ENCODE measurements around the gene SNX8. TPM values are rescaled to one million over a fixed set of nuclear protein-coding genes. Genes with fewer than 3 reads are reported as not detected.

SNX8 gene
- total and polyA plus RNA-seq, 4 donors: 24.6 to 54.6 (median 45.8) TPM

- WGBS, 2 donors: 69 to 70% methylated on average over 9 of the region's 9 CpGs
- ATAC-seq (ENCODE audit: insufficient read depth, low FRiP score) (no peak), DNase-seq (no peak)
- no peak overlapping the region for H3K27ac ChIP-seq (ENCODE audit: low read depth in 1 of 2, low read length in 1 of 2)
- no peak for TF ChIP-seq CTCF (IDR thresholded peaks at IDR 0.05; ENCODE audit: control extremely low read depth, extremely low read depth)
- H3K4me1 ChIP-seq (ENCODE audit: control insufficient read depth in 5 of 5, insufficient read depth in 5 of 5, low read length in 5 of 5): peaks cover 0 to 7% (median 0%) of the 10 kb centered on the region in 5 donors
- no peaks in the 10 kb centered on the region for H3K9me3 ChIP-seq (ENCODE audit: control insufficient read depth in 4 of 4, insufficient read depth in 3 of 4, low read length in 3 of 4)
- no peak overlapping the region for H3K4me3 ChIP-seq
- H3K27me3 ChIP-seq (ENCODE audit: control insufficient read depth in 3 of 3, insufficient read depth in 3 of 3, low read length in 2 of 3): no peaks in the 10 kb centered on the region
- no peak overlapping the region for H3K9ac ChIP-seq (ENCODE audit: insufficient read depth in 1 of 2, low read length in 2 of 2)
- peaks cover 0 to 39% (median 2%) of the 10 kb centered on the region in 4 donors for H3K36me3 ChIP-seq (ENCODE audit: control insufficient read depth in 4 of 4, insufficient read depth in 4 of 4, low read length in 4 of 4)
These were observed 61.2 kb downstream of the SNX8 start for GRCh38 chr7:2253021-2253420.

GRCh38 chr7:2251841-2252771 lies 62.1 kb downstream of the SNX8 start:
- H3K27ac ChIP-seq (ENCODE audit: low read depth in 1 of 2, low read length in 1 of 2): no peak overlapping the region
- ATAC-seq (ENCODE audit: insufficient read depth, low FRiP score) (no peak), DNase-seq (no peak)
- H3K36me3 ChIP-seq (ENCODE audit: control insufficient read depth in 4 of 4, insufficient read depth in 4 of 4, low read length in 4 of 4): peaks cover 0 to 36% (median 1%) of the 10 kb centered on the region in 4 donors
- H3K4me1 ChIP-seq (ENCODE audit: control insufficient read depth in 5 of 5, insufficient read depth in 5 of 5, low read length in 5 of 5): peaks cover 0 to 7% (median 0%) of the 10 kb centered on the region in 5 donors
- H3K9me3 ChIP-seq (ENCODE audit: control insufficient read depth in 4 of 4, insufficient read depth in 3 of 4, low read length in 3 of 4): no peaks in the 10 kb centered on the region
- H3K27me3 ChIP-seq (ENCODE audit: control insufficient read depth in 3 of 3, insufficient read depth in 3 of 3, low read length in 2 of 3): no peaks in the 10 kb centered on the region
- no peak overlapping the region for H3K4me3 ChIP-seq
- no peak overlapping the region for H3K9ac ChIP-seq (ENCODE audit: insufficient read depth in 1 of 2, low read length in 2 of 2)
- no peak for TF ChIP-seq CTCF (IDR thresholded peaks at IDR 0.05; ENCODE audit: control extremely low read depth, extremely low read depth)
- WGBS, 2 donors: 76 to 87% methylated on average over 20 to 24 of the region's 24 CpGs

GRCh38 chr7:2251381-2251780 lies 62.9 kb downstream of the SNX8 start:
- 85 to 90% methylated on average over 10 of the region's 10 CpGs for WGBS, 2 donors
- no peak for TF ChIP-seq CTCF (IDR thresholded peaks at IDR 0.05; ENCODE audit: control extremely low read depth, extremely low read depth)
- H3K4me3 ChIP-seq: no peak overlapping the region

More at GRCh38 chr7:2251381-2251780, 62.9 kb downstream of the SNX8 start:
- DNase-seq (no peak), ATAC-seq (ENCODE audit: insufficient read depth, low FRiP score) (no peak)
- Histone ChIP-seq H3K4me1 (ENCODE audit: control insufficient read depth in 5 of 5, insufficient read depth in 5 of 5, low read length in 5 of 5) (peaks cover 0 to 7% (median 0%) of the 10 kb centered on the region in 5 donors), H3K27me3 (ENCODE audit: control insufficient read depth in 3 of 3, insufficient read depth in 3 of 3, low read length in 2 of 3) (no peaks in the 10 kb centered on the region), H3K27ac (ENCODE audit: low read depth in 1 of 2, low read length in 1 of 2) (no peak overlapping the region), H3K9me3 (ENCODE audit: control insufficient read depth in 4 of 4, insufficient read depth in 3 of 4, low read length in 3 of 4) (no peaks in the 10 kb centered on the region), H3K36me3 (ENCODE audit: control insufficient read depth in 4 of 4, insufficient read depth in 4 of 4, low read length in 4 of 4) (peaks cover 0 to 28% (median 1%) of the 10 kb centered on the region in 4 donors), H3K9ac (ENCODE audit: insufficient read depth in 1 of 2, low read length in 2 of 2) (no peak overlapping the region)

Data from lung (tissue), 12 donors.